Measurements from ENCODE around the gene ZP4.
"Not testable (repeated sequence)": the region's sequence is repeated elsewhere in the genome, so short reads cannot be mapped to it uniquely, and the experiment has no call there.

ZP4 gene

DNA sequence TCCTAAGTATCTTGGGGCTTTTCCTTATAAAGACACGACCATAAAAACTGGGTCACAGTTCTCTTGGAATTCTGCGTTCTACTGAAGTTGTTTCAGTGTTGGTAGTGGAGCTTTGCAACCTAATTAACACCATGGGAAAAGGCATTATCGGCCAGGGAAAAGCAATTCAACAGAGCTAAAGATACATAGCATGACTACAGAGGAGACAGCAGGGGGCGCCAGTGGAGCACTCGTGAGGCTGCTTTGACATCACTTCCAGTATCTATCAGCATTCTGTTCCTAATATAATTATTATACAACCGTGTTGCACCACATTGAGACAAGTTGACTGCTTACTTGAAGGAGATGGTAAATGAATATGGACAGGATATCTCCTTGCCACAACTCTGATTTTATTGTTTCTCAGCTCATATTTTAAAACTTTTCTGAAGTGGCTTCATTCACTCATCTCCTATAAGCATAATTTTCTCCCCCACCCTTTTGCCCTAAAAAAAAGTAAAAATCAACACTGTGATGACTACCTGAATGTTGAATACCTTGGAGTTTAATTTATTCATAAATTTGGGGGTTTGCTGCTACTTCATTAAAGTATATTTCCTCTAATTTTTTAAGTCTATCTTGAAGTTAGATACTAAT is 39.4 kb downstream of the ZP4 start:
- H3K27ac ChIP-seq, result no peak overlapping the region
- DNase-seq (ENCODE audit: low spot score), result no peak
- TF ChIP-seq, protein P1, sequence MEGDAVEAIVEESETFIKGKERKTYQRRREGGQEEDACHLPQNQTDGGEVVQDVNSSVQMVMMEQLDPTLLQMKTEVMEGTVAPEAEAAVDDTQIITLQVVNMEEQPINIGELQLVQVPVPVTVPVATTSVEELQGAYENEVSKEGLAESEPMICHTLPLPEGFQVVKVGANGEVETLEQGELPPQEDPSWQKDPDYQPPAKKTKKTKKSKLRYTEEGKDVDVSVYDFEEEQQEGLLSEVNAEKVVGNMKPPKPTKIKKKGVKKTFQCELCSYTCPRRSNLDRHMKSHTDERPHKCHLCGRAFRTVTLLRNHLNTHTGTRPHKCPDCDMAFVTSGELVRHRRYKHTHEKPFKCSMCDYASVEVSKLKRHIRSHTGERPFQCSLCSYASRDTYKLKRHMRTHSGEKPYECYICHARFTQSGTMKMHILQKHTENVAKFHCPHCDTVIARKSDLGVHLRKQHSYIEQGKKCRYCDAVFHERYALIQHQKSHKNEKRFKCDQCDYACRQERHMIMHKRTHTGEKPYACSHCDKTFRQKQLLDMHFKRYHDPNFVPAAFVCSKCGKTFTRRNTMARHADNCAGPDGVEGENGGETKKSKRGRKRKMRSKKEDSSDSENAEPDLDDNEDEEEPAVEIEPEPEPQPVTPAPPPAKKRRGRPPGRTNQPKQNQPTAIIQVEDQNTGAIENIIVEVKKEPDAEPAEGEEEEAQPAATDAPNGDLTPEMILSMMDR (IDR thresholded peaks at IDR 0.05), result no peak
- no peak overlapping the region for H3K4me3 ChIP-seq

DNA sequence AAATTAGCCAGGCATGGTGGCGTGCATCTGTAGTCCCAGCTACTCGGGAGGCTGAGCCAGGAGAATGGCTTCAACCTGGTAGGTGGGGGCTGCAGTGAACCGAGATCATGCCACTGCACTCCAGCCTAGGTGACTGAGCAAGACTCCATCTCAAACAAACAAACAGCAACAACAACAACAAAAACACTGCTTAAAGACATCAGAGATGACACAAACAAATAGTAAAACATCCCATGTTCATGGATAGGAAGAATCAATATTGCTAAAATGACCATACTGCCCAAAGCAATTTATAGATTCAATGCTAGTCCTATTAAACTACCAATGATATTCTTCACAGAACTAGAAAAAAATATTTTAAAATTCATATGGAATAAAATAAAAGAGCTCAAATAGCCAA is 47.2 kb downstream of the ZP4 start:
- not testable (repeated sequence) for H3K27ac ChIP-seq; DNase-seq (ENCODE audit: low spot score); H3K4me3 ChIP-seq

DNA sequence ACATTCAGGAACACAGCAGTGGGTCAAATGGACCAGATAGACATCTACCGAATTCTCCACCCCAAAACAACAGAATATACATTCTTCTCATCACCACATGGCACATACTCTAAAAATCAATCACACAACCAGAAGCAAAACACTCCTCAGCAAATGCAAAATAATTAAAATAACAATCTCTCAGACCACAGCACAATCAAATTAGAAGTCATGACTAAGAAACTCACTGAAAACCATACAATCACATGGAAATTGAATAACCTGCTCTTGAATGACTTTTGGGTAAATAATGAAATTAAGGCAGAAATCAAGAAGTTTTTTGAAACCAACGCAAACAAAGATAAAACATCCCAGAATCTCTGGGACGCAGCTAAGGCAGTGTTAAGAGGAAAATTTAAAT is 49.2 kb downstream of the ZP4 start:
- DNase-seq (ENCODE audit: low spot score), result no peak
- TF ChIP-seq, protein P1 (IDR thresholded peaks at IDR 0.05), result no peak
- Histone ChIP-seq H3K27ac (no peak overlapping the region), H3K4me3 (no peak overlapping the region)

DNA sequence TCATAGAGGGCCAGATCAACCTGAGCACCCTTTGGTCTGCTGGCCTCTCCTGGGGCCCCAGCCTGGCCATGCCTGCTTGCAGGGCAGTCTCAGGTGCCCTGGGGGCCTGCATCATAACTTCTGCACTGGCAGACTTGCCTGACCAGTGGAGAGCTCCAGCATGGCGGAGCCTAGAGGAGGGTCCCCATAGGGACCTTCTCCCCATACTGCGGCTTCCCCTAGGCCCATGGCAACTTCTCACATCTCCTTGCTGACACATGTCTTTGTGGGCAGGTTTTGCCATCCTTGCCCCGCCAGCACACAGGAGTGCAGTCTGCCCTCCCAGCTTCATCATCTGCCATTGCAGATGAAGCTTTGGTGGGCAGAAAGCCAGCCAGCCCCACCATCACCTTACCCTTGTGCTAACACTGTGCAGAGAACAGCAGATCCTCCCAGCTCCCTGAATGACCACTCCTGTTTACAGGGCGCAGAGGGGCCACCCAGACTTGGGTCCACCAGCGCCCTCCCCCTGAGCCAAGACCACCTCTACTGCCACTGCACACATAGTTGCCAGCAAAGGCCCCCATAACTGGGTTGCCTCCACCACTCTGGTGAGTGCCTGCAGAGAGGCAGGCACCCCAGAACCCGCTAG is 51.7 kb downstream of the ZP4 start:
- no peak overlapping the region for H3K27ac ChIP-seq
- TF ChIP-seq, protein P1 (IDR thresholded peaks at IDR 0.05), result no peak
- no peak for DNase-seq (ENCODE audit: low spot score)
- no peak overlapping the region for H3K4me3 ChIP-seq

DNA sequence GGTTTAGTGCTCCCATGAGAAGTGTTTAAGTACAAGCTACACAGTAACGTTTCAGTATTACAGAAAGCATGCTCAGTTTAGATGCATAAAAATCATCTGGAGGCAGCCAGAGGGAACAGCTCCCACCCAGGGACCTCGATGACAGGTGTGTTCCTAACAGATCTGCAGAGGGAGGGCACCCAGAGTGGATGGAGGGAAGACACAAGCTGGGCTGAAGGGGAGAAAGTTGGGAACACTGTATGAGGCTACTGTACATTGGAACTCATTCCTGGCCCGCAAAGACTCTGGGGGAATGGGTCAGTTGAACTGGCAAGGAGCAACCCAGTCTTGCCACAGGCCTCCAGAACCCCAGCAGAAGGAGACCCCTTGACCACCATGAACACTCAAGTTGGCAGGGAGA is 52.4 kb downstream of the ZP4 start:
- Histone ChIP-seq H3K27ac (no peak overlapping the region), H3K4me3 (no peak overlapping the region)
- DNase-seq (ENCODE audit: low spot score), result no peak
- TF ChIP-seq, protein P1 (IDR thresholded peaks at IDR 0.05), result no peak

DNA sequence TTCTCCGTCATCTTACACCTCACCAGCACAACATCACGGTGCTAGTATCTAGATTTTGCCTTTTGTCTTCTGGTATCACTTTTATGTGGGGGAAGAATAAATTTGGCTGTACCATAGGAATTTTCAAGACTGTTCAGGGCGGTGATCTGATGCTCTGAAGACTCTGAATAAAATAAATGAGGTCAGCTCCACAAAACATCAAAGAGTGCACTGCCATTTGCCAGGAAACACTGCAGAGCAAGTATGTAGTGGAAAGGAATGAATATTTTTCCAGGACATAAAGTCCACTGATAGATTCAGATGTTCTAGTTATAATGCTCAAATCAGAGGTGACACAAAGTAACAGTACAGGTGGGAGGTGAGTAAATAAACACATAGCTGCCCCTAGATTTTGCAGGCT is 56.3 kb downstream of the ZP4 start:
- TF ChIP-seq, protein P1 (IDR thresholded peaks at IDR 0.05), result no peak
- H3K4me3 ChIP-seq, result no peak overlapping the region
- no peak overlapping the region for H3K27ac ChIP-seq
- DNase-seq (ENCODE audit: low spot score), result no peak

DNA sequence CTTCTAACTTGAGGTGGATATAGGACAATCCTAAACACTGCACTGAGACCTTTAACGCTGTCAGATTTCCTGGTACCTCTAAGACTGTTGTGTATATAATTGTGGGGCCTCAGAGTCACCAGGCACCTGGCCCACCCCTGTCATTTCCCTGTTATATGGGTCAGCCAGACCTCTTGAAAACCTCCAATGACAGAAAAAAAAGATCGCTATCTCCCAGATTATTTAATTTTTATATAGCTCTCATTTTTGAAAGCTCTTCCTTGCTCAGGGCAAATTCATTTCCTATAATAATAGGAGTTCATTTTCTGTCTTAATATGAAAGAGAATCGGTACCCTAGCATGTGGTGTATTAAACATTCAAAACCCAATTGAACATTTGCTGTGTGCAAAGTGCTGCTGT is 56.7 kb downstream of the ZP4 start:
- TF ChIP-seq, protein P1 (IDR thresholded peaks at IDR 0.05), result no peak
- Histone ChIP-seq H3K4me3 (no peak overlapping the region), H3K27ac (no peak overlapping the region)
- DNase-seq (ENCODE audit: low spot score), result no peak
